Activated CD4-positive, alpha-beta T cell treated with anti-CD3 and anti-CD28 coated beads for 1 hour (primary cell): ENCODE data around the gene KCNAB1.
"Not testable (repeated sequence)": the region's sequence is repeated elsewhere in the genome, so short reads cannot be mapped to it uniquely, and the experiment has no call there.

Experiments used
- DNase-seq: peaks from one replicate; pipeline ENCODE4 v3.0.0-alpha.2; 2020

The KCNAB1 gene

DNA sequence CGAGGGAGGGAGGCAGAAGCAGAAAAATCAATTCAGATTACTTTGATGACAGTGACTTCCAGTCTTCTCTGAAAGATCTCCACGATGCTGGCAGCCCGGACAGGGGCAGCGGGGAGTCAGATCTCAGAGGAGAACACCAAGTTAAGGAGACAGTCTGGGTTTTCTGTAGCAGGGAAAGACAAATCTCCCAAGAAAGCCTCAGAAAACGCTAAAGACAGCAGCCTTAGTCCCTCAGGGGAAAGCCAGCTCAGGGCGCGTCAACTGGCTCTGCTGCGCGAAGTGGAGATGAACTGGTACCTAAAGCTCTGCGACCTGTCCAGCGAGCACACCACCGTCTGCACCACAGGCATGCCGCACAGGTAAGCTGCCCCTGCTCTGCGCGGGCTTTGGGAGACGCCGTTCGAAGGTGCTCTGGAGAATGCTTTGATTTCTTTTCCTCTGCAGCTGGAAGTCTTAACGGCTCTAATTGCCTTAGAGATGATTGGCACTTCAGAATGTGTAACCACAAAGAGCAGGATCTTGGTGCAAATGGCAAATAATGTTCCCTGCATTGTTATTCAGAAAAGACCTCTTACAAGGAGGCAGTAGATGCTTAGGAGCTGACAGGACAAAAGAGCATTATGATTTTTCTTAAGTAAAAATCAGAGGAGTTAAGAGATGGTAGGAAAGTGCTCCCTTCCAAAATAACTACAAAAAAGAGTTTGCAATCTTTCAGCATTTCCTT is at the start of gene KCNAB1:
TSS of gene KCNAB1 (plus strand) at position 51 of the 724 bp plus-strand sequence.
- DNase-seq, result no peak

DNA sequence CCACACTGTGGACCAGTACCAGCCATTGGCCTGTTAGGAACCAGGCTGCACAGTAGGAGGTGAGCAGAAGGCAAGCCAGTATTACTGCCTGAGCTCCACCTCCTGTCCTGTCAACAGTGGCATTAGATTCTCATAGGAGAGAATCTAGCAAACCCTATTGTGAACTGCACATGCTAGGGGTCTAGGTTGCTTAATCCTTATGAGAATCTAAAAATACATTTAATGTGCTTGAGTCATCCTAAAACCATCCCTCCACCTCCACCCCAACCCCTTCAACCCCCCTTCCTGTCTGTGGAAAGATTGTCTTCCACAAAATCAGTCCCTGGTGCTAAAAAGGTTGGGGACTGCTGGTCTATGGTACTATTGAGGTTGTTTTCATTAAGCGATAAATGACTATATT is 49.3 kb upstream of the KCNAB1 start:
- DNase-seq, result no peak

DNA sequence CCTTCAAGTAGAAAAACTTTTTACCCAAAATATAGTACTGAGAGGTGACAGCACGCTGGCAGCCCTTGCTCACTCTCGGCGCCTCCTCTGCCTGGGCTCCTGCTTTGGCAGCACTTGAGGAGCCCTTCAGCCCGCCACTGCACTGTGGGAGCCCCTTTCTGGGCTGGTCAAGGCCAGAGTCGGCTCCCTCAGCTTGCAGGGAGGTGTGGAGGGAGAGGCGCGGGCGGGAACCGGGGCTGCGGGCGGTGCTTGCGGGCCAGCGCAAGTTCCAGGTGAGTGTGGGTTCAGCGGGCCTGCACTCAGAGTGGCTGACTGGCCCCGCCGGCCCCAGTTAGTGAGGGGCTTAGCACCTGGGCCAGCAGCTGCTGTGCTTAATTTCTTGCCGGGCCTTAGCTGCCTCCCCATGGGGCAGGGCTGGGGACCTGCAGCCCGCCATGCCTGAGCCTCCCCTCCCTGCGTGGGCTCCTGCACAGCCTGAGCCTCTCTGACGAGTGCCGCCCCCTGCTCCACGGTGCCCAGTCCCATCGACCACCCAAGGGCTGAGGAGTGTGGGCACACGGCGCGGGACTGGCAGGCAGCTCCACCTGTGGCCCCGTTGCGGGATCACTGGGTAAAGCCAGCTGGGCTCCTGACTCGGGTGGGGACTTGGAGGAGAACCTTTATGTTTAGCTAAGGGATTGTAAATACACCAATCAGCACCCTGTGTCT is 47.3 kb upstream of the KCNAB1 start:
- DNase-seq, result not testable (repeated sequence)

DNA sequence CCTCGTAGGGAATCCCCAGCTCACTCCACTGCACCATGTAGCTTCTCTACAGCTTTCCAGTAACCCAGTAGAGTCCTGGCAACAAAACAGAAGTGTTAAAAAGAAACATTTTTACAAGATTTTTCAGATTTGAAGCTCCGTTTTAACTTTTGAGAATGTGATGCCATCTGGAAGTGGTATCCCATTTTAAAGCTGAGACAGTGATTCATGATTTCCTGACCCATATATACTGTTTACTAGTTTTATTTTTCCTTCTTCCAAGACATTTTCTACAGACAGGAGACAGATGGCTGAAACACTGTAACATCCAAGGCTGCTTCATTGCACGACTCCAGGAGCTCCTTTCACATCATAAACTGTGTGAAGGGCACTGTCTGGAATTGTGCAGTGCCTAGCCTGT is 30.3 kb upstream of the KCNAB1 start:
- no peak for DNase-seq

DNA sequence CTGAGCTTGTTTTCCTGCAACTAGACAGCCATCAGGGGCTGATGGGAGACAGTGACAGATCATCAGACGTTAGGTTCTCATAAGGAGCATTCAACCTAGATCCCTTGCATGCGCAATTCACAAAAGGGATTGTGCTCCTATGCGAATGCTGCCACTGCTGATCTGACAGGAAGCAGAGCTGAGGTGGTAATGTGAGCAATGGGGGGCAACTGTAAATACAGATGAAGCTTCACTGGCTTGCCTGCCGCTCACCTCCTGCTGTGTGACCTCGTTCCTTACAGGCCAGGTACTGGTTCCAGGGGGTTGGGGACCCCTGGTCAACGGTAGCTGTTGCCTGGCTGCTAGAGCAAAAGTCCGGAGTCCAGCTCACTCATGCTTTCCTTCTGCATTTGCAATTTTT is 26.4 kb upstream of the KCNAB1 start:
- no peak for DNase-seq

DNA sequence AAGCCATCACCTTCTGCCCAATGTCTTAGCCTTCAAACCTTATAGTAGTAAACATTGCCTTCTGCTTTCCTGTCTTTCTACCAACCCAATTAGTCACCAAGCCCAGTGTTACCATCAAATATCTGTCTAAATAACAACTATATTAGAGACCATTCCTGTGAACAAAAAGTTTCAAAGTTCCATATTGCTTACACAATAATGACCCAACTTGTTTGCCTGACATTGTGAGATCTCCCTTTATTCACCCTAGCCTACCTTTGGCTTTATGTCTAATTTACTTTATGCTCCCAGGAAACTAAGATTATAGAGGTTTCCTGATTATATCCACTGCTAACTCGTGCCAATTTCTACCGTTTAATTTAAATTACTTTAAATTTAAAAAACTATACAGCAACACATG is 26.0 kb upstream of the KCNAB1 start:
- no peak for DNase-seq

DNA sequence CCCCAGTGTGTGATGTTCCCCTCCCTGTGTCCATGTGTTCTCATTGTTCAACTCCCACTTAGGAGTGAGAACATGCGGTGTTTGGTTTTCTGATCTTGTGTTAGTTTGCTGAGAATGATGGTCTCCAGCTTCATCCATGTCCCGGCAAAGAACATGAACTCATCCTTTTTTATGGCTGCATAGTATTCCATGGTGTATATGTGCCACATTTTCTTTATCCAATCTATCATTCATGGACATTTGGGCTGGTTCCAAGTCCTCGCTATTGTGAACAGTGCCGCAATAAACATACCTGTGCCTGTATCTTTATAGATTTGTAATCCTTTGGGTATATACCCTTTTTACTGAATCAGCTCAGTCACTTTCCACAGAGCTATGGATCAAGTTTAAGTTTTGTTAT is 24.7 kb upstream of the KCNAB1 start:
- not testable (repeated sequence) for DNase-seq

DNA sequence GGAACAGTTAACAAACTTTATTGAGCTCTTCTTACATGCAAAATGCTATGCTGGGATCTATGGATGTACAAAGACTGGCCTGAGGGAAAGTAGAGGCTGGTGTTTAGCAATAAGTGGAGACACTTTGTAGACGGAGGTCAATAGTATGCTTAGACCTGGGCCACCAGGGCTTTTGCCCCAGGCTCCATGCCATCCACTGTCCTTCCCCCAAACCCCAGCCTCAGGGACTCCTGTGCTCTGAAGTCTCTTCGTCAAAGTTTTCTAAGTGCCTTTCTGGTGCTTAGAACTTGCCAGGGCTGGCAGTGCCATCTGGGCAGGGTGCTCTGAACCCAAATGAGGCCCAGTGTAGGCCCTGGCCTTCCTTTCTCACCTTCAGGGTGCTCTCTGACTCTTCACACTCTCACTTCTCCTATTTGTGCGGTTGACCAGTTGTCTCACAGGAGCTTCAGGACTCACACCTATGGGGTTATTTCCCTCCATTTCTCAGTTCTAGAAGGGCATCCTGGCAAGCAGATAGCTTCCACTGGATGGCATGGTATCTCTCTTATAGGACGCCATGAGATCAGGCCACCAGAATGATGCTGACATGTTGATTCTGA is 21.8 kb upstream of the KCNAB1 start:
- DNase-seq, result no peak

DNA sequence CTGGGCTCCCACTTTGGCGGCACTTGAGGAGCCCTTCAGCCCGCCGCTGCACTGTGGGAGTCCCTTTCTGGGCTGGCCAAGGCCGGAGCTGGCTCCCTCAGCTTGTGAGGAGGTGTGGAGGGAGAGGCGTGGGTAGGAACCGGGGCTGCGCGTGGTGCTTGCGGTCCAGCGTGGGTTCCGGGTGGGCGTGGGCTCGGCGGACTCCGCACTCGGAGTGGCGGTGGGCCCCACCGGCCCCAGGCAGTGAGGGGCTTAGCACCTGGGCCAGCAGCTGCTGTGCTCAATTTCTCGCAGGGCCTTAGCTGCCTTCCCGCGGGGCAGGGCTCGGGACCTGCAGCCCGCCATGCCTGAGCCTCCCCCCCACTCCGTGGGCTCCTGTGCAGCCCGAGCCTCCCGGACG is 21.0 kb upstream of the KCNAB1 start:
- not testable (repeated sequence) for DNase-seq

DNA sequence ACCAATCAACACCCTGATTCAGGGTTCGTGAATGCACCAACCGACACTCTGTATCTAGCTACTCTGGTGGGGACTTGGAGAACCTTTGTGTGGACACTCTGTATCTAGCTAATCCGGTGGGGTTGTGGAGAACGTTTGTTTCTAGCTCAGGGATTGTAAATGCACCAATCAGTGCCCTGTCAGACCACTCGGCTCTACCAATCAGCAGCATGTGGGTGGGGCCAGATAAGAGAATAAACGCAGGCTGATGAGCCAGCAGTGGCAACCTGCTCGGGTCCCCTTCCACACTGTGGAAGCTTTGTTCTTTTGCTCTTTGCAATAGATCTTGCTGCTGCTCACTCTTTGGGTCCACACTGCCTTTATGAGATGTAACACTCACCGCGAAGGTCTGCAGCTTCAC is 20.4 kb upstream of the KCNAB1 start:
- DNase-seq, result not testable (repeated sequence)

DNA sequence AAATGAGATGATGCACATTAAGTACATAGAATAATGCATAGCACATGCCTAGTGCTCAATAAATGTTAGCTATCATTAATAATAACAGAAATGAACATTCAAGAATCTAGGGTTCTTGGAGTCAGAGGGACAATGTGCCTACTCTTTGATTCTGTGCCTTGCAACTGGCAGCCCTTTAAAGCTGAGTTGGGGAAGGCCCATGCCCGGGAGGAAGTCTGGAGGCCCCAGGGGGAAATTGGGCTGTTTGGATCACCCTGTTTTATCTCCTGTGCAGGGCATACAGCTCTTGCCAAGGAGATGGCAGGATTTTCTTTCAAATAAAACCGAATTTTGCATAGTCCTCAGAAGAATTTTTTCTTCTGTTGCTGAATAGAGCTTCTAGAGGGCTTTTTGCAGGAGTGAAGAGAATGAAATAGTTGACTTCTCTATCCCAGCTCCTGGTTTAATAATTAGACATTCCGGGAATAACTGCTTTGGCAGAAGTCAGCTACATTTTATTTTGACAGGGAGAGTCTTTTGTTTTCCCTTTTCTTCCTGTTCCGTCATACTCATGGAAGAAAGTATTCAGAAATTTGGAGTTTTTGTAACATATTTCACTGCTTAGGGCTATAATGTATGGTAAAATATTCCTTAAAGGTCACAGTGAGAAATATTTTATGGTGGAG is 18.0 kb upstream of the KCNAB1 start:
- DNase-seq, result no peak

DNA sequence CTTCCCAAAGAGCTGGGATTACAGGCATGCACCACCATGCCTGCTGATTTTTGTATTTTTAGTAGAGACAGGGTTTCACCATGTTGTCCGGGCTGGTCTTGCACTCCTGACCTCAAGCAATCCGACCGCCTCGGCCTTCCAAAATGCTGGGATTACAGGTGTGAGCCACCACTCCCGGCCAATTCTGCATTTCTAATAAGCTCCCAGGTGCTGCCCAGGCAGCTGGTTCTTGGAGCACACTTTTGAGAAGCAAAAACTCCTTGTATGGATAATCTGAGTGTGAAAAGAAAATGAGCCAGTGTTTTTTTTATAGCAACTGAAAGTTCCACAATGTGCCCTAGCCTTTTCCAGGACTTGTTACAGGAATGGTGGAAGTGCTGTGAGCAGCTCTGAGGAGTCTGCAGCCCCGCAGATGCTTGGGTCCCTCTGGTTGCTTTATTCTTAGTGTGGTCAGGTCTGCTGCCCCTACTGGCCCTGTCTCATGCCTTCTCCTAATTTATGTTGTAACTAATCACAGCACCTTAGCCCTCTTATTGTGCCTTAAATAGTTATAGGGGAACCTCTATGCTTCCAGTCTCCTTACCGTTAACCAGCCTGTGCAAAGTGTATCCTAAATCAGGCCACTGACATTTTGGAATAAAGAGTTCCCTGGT is 13.5 kb upstream of the KCNAB1 start:
- DNase-seq, result no peak

DNA sequence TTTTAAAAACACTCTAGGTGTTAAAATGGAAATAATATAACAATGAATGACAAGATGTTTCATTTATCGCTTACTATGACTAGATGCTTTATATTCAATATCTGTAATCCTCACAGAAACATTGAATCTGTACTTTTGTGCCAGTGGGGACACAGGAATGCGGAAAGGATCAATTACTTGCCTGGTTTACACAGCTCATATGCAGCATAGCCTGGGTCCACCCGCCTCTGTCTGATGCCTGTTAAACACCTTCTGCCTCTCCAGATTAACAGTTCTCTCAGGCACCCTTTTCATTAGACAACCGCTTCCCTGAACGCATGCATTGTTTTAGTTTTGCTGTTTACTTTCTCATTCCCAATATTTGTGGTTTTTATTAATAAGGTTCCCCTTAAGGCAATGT is 12.9 kb upstream of the KCNAB1 start:
- DNase-seq, result no peak

DNA sequence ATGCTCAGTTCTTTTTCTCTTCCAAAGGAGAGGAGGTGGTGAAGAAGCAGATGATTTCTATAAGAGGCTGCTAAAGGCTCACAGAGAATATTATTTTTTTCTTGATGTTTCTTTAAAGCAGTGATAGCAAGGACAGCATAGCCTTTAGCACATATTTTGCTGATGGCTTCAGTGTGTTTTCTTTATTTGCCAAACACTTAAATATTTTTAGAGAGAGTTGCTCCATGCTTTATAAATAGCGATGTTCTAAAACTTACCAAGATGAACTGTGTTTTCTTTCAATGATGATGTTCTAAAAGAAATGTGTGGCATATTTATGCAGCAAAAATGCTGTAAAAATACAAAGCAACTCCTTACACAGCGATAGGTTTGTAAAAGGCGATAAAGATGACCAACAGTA is 11.8 kb upstream of the KCNAB1 start:
- DNase-seq, result no peak

DNA sequence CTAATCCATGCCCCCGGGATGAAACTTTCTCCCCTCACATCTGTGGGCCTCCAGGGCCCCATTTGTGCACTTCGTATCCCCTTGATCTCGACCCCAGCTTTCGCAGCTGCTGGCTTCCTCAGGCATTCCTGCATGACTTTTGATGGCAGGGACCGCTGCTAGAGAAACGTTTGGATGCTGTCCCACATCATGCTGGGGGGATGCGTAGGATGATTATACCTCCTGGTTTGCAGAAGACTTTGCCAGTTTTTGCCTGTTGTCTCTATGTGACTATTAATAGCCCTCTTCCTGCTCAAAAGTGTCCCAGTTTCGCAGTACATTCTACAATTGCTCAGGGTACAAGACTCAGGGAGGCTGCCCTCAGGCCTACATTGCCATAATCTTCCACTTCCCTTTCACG is 10.4 kb upstream of the KCNAB1 start:
- DNase-seq, result no peak

DNA sequence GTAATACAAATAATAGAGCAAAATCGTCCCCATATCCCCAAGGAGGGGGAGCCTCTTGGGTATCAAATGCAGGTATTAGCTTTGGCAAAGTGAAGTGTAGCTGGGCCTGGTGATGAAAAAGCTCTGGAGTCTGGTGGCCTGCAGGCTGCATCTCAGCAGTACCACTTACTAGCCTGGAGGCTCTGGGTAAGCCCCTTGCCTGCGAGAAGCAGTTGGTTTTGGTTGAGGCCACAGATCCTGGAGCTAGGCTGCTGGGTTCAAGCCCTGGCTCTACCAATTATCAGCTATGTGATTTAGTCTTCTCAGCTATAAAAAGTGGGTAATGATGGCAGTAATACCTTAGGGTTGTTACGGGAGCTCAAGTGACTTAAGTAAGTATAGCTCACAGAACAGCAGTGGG is 6.1 kb downstream of the KCNAB1 start:
- no peak for DNase-seq

DNA sequence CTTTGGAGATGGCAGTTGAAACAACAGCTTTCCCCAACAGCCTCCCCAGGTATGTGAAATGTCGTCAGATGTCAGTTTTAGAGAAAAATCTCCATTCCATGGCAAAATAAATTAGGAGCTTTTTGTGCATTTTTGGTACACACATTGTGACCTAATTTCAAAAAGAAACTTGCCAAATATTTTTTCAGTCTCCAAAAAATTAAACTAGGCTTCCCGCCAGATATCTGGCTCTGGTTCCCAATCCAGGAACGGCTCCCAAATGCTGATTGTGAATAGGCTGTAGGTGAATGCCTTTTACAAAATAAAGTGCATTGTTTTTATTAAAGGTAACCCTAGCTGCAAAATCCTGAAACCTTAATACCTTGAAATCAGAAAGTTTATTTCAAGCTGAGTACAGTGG is 10.9 kb downstream of the KCNAB1 start:
- DNase-seq, result no peak

DNA sequence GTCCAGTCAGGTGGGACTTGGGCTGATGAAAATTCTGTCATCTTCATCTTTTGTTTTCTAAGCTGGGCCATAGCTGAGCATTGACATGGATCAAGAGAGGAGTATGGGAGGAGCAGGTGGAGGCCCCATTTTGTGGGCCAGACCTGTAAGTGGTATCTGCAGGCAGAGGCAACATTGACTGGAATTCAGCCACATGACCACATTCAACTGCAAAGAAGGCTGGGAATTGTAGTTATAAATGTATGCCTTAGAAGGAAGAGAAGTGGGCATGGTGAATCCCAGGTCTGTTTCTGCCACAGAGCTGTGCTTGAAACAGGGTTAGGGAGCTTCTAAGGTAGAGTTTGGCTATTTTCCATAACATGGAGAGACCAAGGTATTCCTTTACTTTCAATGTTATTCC is 11.4 kb downstream of the KCNAB1 start:
- DNase-seq, result no peak

DNA sequence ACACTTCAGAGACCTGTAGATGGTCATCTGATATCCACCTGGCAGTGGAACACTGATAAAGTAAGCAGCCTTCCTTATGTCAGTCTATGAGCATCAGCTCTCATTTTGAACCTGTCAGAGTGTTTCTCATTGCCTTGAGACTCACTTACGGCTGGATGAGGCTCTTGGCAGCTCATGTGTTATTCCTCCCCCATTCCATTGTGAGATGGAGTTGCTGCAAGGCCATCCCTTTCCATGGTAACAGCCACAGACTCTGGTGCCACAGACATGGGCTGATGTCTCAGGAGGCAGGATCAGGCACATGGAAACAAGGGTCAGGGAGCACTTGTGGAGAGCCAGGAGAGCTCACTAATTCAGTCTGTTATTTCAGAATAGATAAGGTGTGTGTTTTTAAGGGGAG is 11.9 kb downstream of the KCNAB1 start:
- DNase-seq, result no peak

DNA sequence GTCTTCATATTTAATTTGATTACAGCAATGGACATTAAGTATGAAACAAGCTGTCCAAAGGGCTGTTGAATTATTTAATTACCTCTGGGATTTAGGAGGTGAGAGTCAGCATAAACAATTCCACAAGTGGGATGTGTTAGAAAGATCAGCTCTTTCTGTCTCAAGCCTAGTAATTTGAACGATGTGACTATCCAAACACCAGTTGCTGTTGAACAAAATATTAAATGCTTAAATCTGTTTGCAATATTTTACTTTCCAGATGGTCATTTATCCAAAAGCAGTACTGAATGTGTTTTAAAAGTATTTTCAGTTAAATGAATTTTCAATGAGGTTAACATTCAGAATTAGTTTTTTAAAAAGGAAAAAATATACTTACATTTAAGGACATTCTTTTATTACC is 12.7 kb downstream of the KCNAB1 start:
- DNase-seq, result no peak

DNA sequence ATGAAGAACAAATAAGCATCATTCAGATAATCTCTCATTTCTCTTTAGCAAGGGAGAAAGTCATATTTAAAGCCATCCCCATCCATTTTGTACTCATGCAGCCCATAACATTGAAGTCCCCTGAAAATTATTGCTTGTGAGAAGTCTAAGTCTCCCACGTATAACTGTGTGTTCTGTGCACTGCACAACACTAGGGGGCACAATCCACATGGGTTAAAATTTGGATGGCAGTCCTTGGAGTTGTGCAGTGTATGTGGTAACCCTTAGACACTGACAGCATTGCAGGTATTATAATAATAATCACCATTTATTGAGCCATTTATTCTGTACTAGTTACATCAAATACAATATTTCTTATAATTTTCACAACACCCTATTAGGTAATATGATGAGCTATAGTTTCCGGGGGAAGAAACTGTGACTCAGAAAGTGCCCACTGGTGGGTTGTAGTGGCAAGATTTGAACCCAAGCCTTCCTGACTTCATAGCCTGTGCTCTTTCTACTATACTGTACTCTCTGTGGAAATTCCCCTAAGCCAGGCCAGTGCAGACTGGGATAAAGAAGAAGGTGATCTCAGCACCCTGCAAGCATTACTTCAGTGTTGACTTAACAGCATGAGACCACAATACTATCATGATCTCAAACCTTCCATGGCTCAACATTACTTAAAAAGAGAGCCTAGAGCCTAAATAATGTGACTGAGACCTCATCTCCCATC is 15.7 kb downstream of the KCNAB1 start:
- no peak for DNase-seq

DNA sequence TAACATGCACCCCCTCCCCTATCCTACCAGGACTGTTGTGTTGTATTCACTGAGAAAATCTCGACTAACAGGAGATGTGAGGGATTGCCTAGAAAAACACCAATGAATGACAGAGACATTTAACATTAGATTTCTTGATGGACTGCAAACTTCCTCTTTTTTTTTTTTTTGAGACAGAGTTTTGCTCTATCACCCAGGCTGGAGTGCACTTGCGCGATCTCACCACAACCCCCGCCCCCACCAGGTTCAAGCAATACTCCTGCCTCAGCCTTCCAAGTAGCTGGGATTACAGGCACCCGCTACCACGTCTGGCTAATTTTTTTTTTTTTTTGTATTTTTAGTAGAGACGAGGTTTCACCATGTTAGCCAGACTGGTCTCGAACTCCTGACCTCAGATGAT is 17.0 kb downstream of the KCNAB1 start:
- not testable (repeated sequence) for DNase-seq
